Posterior vena cava (tissue), 2 donors: ENCODE measurements around the gene THBS3. TPM values are rescaled to one million over a fixed set of nuclear protein-coding genes. Genes with fewer than 3 reads are reported as not detected.
A peak's percentile ranks its signal among the peaks of the same experiment; 100 is the strongest.

Experiments used
- DNase-seq: peaks from one replicate; pipeline ENCODE4 v3.0.0-alpha.2; 2020; ENCODE audit warnings: low spot score
- intact Hi-C, 2 donors: fragments of 100-400 bp; cut with DNase I; formaldehyde crosslinking; loops; one replicate each; pipeline versions ENCODE4 v1.14.1 to v1.14.2; 2022 to 2023
- total RNA-seq, 2 donors: library from RNA; stranded (reverse); fragmentation: NEBNext Ultra II Directional; extraction: Animal tissue kit (Norgen Biotek cat#: 25700); gene quantifications; one replicate each; pipeline ENCODE4 v1.2.1, GENCODE V29; 2021
- donor health status: DM: yes; HTN: yes; CAD: no.
- donor health status: DM: yes; HTN: yes; CAD: no.

Gene THBS3
- total RNA-seq, 2 donors from 2014 or later: 46.3 to 96.6 TPM

DNA sequence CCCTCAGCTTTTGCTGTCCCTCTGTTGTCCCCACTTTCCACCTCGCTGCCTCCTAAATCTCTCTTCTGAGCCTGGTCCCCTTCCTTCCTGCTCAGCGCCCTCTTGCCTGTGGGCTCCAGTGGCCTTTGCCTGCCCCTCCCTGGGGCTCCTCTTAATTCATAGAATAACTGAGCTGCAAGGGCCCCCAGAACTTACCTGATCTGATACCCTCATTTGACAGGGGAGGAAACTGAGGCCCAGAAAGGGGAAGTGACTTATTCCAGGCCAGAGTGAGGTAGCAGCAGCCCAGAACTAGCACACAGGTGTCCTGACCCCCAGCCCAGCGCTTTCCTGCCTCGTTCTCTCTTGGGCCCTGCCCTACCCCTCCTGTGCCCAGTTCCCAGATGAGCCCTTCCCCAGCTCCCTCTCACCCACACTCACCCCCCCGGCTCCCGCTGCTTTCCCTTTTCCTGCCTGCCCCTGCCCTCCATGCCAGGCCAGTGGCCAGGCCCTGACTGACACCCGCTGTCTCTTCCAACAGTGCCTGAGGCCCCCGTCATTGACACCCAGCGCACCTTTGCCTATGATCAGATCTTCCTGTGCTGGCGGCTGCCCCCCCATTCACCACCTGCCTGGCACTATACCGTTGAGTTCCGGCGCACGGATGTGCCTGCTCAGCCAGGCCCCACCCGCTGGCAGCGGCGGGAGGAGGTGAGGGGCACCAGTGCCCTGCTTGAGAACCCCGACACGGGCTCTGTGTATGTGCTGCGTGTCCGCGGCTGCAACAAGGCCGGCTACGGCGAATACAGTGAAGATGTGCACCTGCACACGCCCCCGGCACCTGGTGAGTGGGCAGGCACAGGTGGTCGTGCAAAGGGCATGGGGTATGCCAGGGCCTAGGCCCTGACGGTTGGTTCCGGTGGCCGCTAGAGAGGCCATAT, 28.3 kb downstream of the THBS3 start:
- DNase-seq: peak; percentile 74
- intact Hi-C loops: loop anchor here in 1 of 2 donors (10.0 kb wide), 1 partner anchor 45 kb away; no protein-coding TSS in a partner anchor

DNA sequence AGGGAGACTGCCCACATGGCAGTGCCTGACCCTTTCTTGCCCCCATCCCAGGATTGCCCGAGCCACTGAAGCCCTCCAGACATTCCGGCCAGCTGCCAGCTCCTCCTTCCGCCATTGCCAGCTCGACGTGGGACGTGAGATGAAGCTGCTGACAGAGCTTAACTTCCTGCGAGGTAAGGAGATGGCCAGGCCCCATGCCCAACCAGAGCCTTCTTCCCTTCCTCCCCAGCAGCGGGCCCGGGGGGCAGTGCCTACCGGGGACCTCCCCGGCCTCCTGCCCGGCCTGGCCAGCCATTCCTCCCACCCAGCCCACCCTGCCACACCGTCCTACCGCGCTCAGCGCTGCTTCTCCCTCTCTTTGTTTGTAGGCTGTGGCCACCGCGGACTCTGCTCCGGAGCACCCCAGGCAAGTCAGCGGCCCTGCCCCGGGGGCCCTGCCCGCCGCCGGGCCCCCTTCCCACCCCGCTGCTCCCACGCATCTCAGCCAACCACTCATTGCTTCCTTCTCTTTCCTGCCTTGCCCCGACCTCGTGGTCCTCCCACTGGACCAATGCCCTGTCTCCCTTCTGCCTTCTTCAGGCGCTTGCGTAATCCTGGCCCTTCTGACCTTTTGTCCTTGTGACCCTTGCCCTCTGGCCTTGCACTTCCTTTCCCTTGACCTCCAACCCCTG, 29.1 kb downstream of the THBS3 start:
- intact Hi-C loops: loop anchor here in 1 of 2 donors (10.0 kb wide), 1 partner anchor 46 kb away; no protein-coding TSS in a partner anchor
- peak; percentile 78 for DNase-seq

DNA sequence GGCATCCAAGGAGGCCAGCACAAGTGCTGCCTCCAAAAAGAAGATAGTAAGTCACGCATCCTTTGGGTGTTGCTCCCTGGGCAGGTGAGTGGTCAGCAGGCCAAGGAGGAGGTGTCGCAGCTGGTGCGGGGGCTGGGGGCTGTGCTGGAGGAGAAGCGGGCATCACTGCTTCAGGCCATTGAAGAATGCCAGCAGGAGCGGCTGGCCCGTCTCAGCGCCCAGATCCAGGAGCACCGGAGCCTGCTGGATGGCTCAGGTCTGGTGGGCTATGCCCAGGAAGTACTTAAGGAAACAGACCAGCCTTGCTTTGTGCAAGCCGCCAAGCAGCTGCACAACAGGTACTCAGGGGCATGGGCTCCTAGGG, 29.8 kb downstream of the THBS3 start:
- DNase-seq: peak; percentile 72
- intact Hi-C loops: loop anchor here (2.0 to 10.0 kb wide), 2 partner anchors 47 to 49 kb away; no protein-coding TSS in a partner anchor

DNA sequence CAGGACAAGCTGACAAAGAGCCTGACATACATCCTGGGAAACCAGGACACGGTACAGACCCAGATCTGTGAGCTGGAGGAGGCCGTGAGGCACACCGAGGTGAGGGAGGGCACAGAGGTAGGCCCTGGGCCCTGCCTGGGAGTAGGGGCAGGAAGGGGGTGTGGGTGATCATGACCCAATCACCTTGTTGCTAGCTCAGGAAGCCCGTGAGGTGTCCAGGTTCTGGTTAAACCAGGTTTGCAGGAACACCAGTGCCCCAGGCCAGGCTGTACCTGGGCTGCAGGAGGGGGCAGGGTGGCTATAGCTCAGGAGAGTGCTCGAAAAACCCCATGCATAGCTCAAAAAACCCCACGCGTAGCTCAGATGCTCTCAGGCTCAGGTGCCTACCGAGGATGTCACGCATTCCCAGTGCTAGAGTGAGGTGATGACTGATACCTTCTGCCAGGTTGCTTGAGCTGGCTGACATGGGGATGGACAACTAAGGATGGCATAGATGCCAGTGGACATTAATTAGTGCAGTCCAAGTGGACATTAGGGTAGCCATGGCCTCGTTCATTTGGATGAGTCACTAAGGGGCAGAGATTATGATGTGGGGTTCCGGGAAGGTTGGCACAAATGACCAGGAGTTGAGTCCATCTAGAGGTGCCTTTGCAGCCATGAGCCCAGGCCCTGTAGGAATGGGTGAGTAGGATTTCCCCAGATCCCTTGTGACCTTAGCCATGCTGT, 30.3 kb downstream of the THBS3 start:
- DNase-seq: peak; percentile 62
- intact Hi-C loops: loop anchor here (2.0 to 10.0 kb wide), 2 partner anchors 47 to 49 kb away; no protein-coding TSS in a partner anchor

- intact Hi-C loops: loop anchor here (2.0 to 10.0 kb wide), 2 partner anchors 48 to 50 kb away; no protein-coding TSS in a partner anchor
- peak; percentile 94 for DNase-seq
Measured at GRCh38 chr1:155176544-155177071, 31.1 kb downstream of the THBS3 start.

DNA sequence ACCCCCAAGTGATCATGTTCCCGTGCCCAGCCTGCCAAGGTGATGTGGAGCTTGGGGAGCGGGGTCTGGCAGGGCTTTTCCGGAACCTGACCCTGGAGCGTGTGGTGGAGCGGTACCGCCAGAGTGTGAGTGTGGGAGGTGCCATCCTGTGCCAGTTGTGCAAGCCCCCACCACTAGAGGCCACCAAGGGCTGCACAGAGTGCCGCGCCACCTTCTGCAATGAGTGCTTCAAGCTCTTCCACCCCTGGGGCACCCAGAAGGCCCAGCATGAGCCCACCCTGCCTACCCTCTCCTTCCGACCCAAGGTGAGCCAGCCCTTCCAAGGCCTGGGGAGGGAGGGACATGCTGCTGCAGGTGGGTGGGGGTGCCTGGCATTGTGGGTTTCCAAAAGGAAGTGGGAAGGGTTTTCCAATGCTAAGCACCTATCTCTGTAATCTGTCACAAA, 31.7 kb downstream of the THBS3 start:
- intact Hi-C loops: loop anchor here (2.0 to 10.0 kb wide), 2 partner anchors 49 to 51 kb away; no protein-coding TSS in a partner anchor
- no peak for DNase-seq

- intact Hi-C loops: loop anchor here in 1 of 2 donors (10.0 kb wide), 1 partner anchor 49 kb away; no protein-coding TSS in a partner anchor
Measured at GRCh38 chr1:155175281-155175926, 32.3 kb downstream of the THBS3 start.

DNA sequence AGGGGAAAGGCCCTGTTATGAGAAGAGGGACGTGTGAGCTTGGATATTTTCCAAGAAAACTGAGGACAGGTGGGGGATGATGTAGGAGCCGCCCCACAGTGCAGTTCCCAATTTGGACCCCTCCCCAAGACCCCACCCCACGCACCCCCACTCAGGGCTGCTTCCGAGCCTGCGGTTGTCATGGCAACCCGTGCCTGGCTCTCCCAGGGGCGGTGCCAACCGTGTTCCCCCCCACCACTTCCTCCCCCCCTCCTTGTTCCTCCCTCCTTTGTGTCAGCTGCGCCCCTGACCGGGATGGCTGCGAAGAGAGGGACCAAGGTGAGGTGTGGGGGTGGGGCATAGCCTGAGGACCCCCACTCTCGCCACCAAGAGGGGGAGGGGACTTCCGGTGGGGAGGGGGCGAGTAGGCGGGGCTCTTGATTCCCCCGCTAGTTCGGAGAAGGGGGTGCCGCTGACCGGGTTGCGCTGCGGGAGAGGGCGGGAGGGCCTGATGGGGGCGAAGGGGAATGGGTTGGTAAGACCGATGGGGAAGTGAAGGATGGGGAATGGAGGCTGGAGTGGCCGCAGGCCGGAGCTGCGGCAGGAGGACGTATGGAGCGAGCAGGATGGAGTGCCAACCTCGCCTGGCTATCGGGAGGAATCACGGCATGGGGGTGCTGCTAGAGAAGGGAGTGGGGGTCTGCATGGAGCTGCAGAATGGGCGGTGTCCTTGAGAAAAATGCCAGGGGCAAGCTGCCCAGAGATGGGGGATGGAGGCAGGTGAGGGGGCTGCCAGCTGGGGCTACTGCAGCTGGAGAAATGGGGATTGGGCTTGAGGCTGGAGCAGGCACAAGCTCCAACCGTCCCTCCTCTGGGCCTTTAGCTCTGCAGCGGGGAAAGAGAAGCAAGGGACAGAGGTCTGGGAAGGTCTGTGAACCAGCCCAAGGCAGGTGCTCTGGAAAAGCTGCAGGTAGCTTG, 33.1 kb downstream of the THBS3 start:
- DNase-seq: peak; percentile 81
- intact Hi-C loops: loop anchor here in 1 of 2 donors (10.0 kb wide), 1 partner anchor 50 kb away; no protein-coding TSS in a partner anchor

More at GRCh38 chr1:155175281-155175926, 32.3 kb downstream of the THBS3 start:
- no peak for DNase-seq

- intact Hi-C loops: loop anchor here in 1 of 2 donors (10.0 kb wide), 1 partner anchor 51 kb away; no protein-coding TSS in a partner anchor
- peak; percentile 84 for DNase-seq
Measured at GRCh38 chr1:155173478-155174323, 34.0 kb downstream of the THBS3 start, which contains the start of gene TRIM46. TSS of gene TRIM46 (plus strand) at chr1:155173849. CDS start at chr1:155173967, 118 bp downstream.

- intact Hi-C loops: loop anchor here in 1 of 2 donors (10.0 kb wide), 1 partner anchor 52 kb away; no protein-coding TSS in a partner anchor
- DNase-seq: peak; percentile 99
Measured at GRCh38 chr1:155172732-155173477, 34.8 kb downstream of the THBS3 start, which contains the start of gene KRTCAP2. TSS of gene KRTCAP2 (minus strand) at chr1:155173304. CDS start at chr1:155173224, 80 bp downstream.

GRCh38 chr1:155171836-155172731, 35.6 kb downstream of the THBS3 start:
- DNase-seq: no peak
- intact Hi-C loops: loop anchor here in 1 of 2 donors (10.0 kb wide), 1 partner anchor 53 kb away; no protein-coding TSS in a partner anchor

- peak; percentile 36 for DNase-seq
- intact Hi-C loops: loop anchor here in 1 of 2 donors (10.0 kb wide), 1 partner anchor 54 kb away; no protein-coding TSS in a partner anchor
Measured at GRCh38 chr1:155170806-155171205, 36.9 kb downstream of the THBS3 start.

- no peak for DNase-seq
- intact Hi-C loops: loop anchor here in 1 of 2 donors (10.0 kb wide), 1 partner anchor 55 kb away; no protein-coding TSS in a partner anchor
Measured at GRCh38 chr1:155170101-155170785, 37.5 kb downstream of the THBS3 start.
